KBM-7 (cell line): ENCODE data around the gene BHLHE40.

ENCODE experiments used
- DNase-seq: peaks from one replicate; pipeline ENCODE4 v3.0.0-alpha.2; 2015
- in situ Hi-C: fragments of 300-500 bp; cut with MboI; formaldehyde crosslinking; loops from 2 replicates; pipeline ENCODE4 v1.14.3; 2020; ENCODE audit warnings: low sequenced_read_pairs, low pct_unique_long_range_greater_than_20kb, mixed read lengths

BHLHE40 gene

GRCh38 chr3:5011555-5012256 lies 32.5 kb downstream of the BHLHE40 start:
- DNase-seq, result peak; percentile 90
- in situ Hi-C loops, result no loop called here

GRCh38 chr3:5012367-5012766 lies 33.1 kb downstream of the BHLHE40 start:
- DNase-seq, result peak; percentile 53
- in situ Hi-C loops, result no loop called here

- in situ Hi-C loops, result no loop called here
- DNase-seq, result peak; percentile 66
Measured at GRCh38 chr3:5013021-5013906, 34.0 kb downstream of the BHLHE40 start.

DNA sequence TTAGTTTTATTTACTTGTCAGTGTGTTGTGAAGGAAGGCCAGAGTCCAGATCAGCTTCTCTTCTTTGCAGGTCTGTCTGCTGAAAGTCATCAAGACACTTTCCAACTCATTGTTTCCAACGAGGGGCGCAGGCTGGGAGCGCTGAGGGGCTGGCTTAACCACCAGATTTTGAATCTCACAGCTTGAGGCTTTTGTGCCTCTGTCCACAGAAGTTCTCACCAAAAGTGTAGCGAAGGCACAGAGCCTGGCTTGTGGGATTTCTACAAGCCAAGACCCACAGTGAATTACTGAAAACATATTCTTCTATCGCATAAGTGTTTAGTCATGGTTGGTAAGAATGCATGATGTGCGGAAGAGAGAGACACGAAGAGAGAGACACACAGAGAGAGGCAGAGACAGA lies 35.2 kb downstream of the BHLHE40 start:
- in situ Hi-C loops, result no loop called here
- no peak for DNase-seq

DNA sequence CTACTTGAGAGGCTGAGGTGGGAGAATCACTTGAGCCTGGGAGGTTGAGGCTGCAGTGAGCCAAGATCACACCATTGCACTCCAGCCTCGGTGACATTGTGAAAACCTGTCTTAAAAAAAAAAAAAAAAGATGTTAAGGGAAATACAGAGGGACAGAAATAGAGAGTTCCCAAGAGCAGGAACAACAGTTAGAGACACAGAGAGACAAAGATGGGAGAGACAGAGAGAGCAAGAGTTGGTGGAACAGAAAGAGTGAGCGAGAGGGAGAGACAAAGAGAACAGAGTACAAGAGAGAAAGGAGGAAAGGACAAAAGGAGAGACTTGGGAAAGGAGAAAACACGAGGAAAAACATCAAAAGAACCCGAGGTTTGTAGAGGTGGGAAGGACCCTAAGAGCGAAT lies 35.8 kb downstream of the BHLHE40 start:
- in situ Hi-C loops, result no loop called here
- DNase-seq, result no peak

- peak; percentile 85 for DNase-seq
- in situ Hi-C loops, result no loop called here
Measured at GRCh38 chr3:5016211-5017161, 37.2 kb downstream of the BHLHE40 start.

GRCh38 chr3:5017925-5018531 lies 38.8 kb downstream of the BHLHE40 start:
- in situ Hi-C loops, result no loop called here
- no peak for DNase-seq

DNA sequence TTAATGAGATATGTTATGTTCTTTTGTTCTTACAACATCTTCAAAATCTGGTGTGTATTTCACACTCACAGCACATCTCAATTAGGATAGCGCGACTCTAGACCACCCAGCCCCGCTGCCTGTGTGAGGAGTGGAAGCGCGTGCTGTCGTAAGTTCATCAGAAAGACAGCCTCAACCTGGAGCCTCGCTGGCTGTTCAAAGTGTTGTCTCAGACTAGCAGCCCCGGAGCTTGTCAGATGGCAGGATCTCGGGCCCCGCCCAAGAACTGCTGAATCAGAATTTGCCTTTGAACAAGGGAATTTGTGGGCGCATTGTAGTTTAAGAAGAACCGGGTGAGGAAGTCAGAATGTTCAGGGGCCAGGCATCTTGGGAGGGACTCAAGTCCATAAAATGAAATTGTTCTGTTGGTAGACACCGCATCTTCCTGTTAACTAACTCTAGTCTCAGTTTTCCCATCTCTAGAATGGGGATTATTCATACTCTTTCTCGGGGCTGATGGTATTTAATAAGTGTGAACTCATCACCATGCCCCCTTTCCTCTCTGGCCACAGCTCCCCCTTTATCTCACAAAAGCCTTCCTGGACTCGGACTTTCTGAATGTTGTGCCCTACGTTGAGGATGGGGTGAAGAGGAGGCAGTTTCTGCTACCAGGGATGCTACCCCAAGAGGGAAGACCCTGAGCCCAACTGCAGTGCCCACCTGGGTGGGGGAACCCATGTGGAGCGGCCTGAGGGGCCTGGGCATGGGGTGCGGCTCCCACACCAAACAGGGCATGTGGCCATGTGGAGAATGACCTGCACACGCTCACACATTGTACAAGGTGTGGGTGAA lies 40.4 kb downstream of the BHLHE40 start:
- in situ Hi-C loops, result no loop called here

DNA sequence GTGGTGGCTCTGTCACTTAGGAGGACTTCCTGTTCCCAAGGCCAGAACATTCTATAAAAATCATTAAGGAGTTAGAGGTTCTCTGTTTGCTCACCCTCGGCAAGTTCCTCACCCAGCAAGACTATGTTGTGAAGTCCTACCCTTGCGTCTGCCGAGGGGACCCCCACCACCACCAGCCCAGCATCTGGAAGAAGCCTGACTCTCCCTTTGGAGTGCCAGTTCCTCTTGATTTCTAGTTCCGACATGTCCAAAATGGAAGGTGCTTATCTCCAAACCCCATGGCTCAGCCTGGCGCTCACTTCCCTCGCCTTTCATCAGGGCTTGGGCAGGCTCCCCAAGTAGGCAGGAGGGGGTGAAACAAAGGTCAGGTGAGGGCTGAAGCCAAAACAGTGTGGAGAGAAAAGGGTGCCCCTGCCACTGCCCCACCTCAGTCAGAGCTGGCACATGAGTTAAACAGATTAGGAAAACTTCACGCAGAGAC lies 41.0 kb downstream of the BHLHE40 start:
- in situ Hi-C loops, result no loop called here
- peak; percentile 54 for DNase-seq

More for the DNA sequence above, 40.4 kb downstream of the BHLHE40 start:
- no peak for DNase-seq

- in situ Hi-C loops, result no loop called here
- DNase-seq, result no peak
Measured at GRCh38 chr3:5021116-5022092, 42.2 kb downstream of the BHLHE40 start.

- in situ Hi-C loops, result no loop called here
Measured at GRCh38 chr3:5022187-5022965, 43.1 kb downstream of the BHLHE40 start.

GRCh38 chr3:5022966-5023776 lies 43.9 kb downstream of the BHLHE40 start:
- no peak for DNase-seq
- in situ Hi-C loops, result no loop called here

More at GRCh38 chr3:5022187-5022965, 43.1 kb downstream of the BHLHE40 start:
- DNase-seq, result no peak

- in situ Hi-C loops, result no loop called here
- no peak for DNase-seq
Measured at GRCh38 chr3:5023777-5024346, 44.6 kb downstream of the BHLHE40 start.

- no peak for DNase-seq
- in situ Hi-C loops, result no loop called here
Measured at GRCh38 chr3:5026046-5026362, 46.8 kb downstream of the BHLHE40 start.

DNA sequence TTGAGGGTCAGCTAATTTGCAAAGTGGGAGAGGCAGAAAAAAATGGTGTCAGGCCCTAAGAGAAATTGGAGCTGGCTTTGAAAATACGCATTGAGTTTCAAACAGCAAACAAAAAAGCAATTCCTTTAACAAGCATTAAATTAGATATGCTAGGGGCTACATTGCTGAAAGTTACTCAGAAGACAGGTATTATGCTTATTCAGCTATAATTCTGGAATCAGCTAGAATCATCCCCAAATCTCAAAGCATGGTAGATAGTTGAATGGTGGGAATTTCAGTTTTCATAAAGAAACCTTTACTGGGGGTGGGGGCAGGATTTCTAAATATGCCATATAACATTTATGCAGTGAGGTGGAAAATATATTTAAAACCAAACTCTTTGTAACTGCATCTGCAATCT lies 50.5 kb downstream of the BHLHE40 start:
- in situ Hi-C loops, result no loop called here
- no peak for DNase-seq
